Spleen (tissue), 11 donors: Measurements from ENCODE around the gene ALDOA. TPM values are rescaled to one million over a fixed set of nuclear protein-coding genes. Genes with fewer than 3 reads are reported as not detected.

Source experiments
- DNase-seq: peaks from one replicate; pipeline ENCODE4 v3.0.0-alpha.2; 2020
- H3K27ac ChIP-seq, 8 donors: fragments of 200-600 bp; sonication (generic) in 7 of 8; 1 replicate in 4 of 8; 2 replicates in 4 of 8; pipeline versions ENCODE4 v1.5.0 to v1.8.0; 2016 to 2021; ENCODE audit warnings: inconsistent platforms in 4 of 8, mild to moderate bottlenecking in 4 of 8, moderate library complexity in 1 of 8
- H3K27me3 ChIP-seq, 7 donors: fragments of 200-600 bp; sonication (generic) in 6 of 7; replicated peaks in 1 of 7; 1 replicate in 4 of 7; 2 replicates in 3 of 7; pipeline versions ENCODE4 v1.5.0 to v1.8.0; 2016 to 2021; ENCODE audit warnings: inconsistent platforms in 3 of 7, mild to moderate bottlenecking in 1 of 7
- H3K36me3 ChIP-seq, 6 donors: fragments of 200-600 bp; sonication (generic) in 5 of 6; 1 replicate in 4 of 6; 2 replicates in 2 of 6; pipeline versions ENCODE4 v1.5.0 to v1.8.0; 2016 to 2021; ENCODE audit warnings: inconsistent platforms in 2 of 6
- H3K4me1 ChIP-seq, 6 donors: fragments of 200-600 bp; sonication (generic) in 5 of 6; 1 replicate in 3 of 6; 2 replicates in 3 of 6; pipeline versions ENCODE4 v1.5.0 to v1.8.0; 2016 to 2021; ENCODE audit warnings: inconsistent platforms in 3 of 6
- H3K4me3 ChIP-seq, 8 donors: fragments of 200-600 bp; sonication (generic) in 7 of 8; 1 replicate in 4 of 8; 2 replicates in 4 of 8; pipeline versions ENCODE4 v1.5.0 to v1.8.0; 2016 to 2021; ENCODE audit warnings: inconsistent platforms in 4 of 8, mild to moderate bottlenecking in 4 of 8, moderate library complexity in 2 of 8
- H3K9me3 ChIP-seq, 8 donors: fragments of 200-600 bp; sonication (generic) in 7 of 8; 1 replicate in 4 of 8; 2 replicates in 4 of 8; pipeline versions ENCODE4 v1.5.0 to v1.8.0; 2016 to 2021; ENCODE audit warnings: inconsistent platforms in 4 of 8
- CTCF ChIP-seq, 11 experiments: fragments of 200-600 bp in 7 of 11; fragments of 450-650 bp in 4 of 11; sonication (generic) in 4 of 11; IDR thresholded peaks in 8 of 11; conservative IDR thresholded peaks in 3 of 11; 1 replicate in 7 of 11; 2 replicates in 4 of 11; pipeline versions ENCODE4 v1.4.0 to v1.8.0; 2016 to 2021; ENCODE audit warnings: antibody characterized with exemption in 11 of 11, inconsistent platforms in 4 of 11, mild to moderate bottlenecking in 1 of 11
- POLR2A ChIP-seq, 3 donors: fragments of 450-650 bp; IDR thresholded peaks; one replicate each; pipeline ENCODE4 v1.5.1; 2017; ENCODE audit warnings: antibody characterized with exemption in 3 of 3, mild to moderate bottlenecking in 1 of 3
- POLR2AphosphoS5 ChIP-seq, 3 donors: sonication (generic); formaldehyde crosslinking; IDR thresholded peaks; one replicate each; pipeline ENCODE4 v1.5.1; 2017; ENCODE audit warnings: antibody characterized with exemption in 3 of 3
- WGBS, 5 donors: extraction: QIAGEN DNeasy Blood & Tissue Kit in 3 of 5; methylation state at CpG; one replicate each; pipeline versions ENCODE4 v1.1.5 to v1.1.7; 2013 to 2018; 5-methylcytosine and 5-hydroxymethylcytosine counted together
- intact Hi-C: fragments of 100-400 bp; cut with DNase I; formaldehyde crosslinking; loops from one replicate; pipeline ENCODE4 v1.15.0; 2023; ENCODE audit warnings: low total_unique reads
- polyA plus RNA-seq, 3 donors: library from polyadenylated mRNA; stranded (reverse); fragments of 200-250 nt; gene quantifications; one replicate each; pipeline ENCODE4 v1.2.1, GENCODE V29; 2013
- total RNA-seq, 7 donors: library from RNA; depleted of rRNA in 3 of 7; stranded (reverse); fragments of >200 nt in 3 of 7; fragmentation: NEBNext Ultra II Directional in 4 of 7; extraction: Animal tissue kit (Norgen Biotek cat#: 25700) in 4 of 7; gene quantifications; one replicate each; pipeline versions ENCODE4 v1.1.0 to v1.2.1, GENCODE V29; 2016 to 2021
- donor health status: healthy with polysubstance abuse.
- donor health status: DM: no; HTN: no; CAD: no; lungs with moderate emphysema.
- donor health status: DM: no; HTN: no; CAD: no.
- donor health status: Bipolar disorder and iron deficiency.
- donor health status: healthy.
- donor health status: DM: no; HTN: no; CAD: no.
- donor health status: DM: yes; HTN: yes; CAD: no.

The ALDOA gene
- total and polyA plus RNA-seq, 10 donors, result 424 to 880 (median 598) TPM

- WGBS, 5 donors, result 62 to 89% (median 79%) methylated on average over 3 to 11 of the region's 11 CpGs
- peak; percentile 84 for DNase-seq
- Histone ChIP-seq H3K4me1 (peaks cover 33 to 68% (median 60%) of the 10 kb centered on the region in 6 donors), H3K9me3 (peaks cover 5 to 34% (median 32%) of the 10 kb centered on the region in 8 donors), H3K36me3 (peaks cover 0 to 25% (median 15%) of the 10 kb centered on the region in 6 donors), H3K27ac (peak overlapping the region; percentile 91 to 98 (median 97)), H3K4me3 (peak overlapping the region; percentile 39 to 84 (median 71)), H3K27me3 (no peaks in the 10 kb centered on the region)
- TF ChIP-seq POLR2AphosphoS5 (IDR thresholded peaks at IDR 0.05) (peak in 1 of 3 donors; percentile 5), CTCF (IDR thresholded peaks at IDR 0.05 in 8 of 11, conservative IDR thresholded peaks at IDR 0.05 in 3 of 11) (no peak)
- intact Hi-C loops, result no loop called here
Observed at GRCh38 chr16:30094541-30095165, 29.1 kb downstream of the ALDOA start.

DNA sequence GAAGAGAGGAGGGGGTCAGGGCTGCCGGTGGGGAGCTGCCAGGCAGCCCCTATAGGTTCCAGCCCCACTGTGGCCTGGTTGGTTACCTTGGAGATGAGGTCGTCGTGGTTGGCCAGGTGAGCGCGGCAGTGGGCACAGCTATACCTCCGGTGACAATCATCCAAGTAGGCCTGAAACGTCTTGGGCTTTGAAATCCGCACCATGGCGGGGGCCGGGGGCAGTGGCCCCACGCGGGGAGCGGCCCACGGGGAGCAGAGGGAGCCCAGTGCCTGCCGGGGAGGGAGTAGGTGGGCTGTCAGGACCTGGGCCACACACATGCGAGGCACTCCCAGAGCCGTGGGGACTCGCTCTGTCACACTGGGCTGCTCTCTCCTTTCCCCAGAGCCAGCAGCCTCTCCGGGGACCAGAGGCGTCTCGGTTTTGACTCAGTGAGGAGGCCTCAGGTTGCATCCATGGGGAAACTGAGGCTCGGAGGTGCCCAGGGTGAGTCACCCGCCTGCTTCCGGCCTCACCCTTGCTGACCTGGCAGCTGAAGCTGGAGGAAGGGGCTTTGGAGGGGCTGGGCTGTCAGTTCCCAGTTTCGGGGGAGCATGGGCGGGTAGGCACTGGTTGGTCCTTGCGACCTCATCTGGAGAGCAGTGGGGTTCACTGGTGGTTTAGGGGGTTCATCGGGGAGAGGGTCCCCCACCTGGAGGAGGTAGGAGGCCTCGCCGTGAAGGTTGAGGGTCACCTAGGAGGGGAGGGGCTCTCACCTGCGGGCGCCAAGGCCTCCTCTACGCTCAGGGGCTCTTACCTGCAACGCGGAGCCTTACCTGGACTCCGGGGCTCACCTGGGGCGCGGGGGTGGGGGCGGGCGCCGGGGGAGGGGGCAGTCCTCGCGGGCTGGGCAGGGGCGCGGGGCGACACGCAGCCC is 29.9 kb downstream of the ALDOA start:
- Histone ChIP-seq H3K27ac (peak overlapping the region; percentile 91 to 98 (median 97)), H3K36me3 (peaks cover 0 to 25% (median 15%) of the 10 kb centered on the region in 6 donors), H3K4me3 (peak overlapping the region; percentile 39 to 84 (median 71)), H3K4me1 (peaks cover 33 to 60% (median 56%) of the 10 kb centered on the region in 6 donors), H3K27me3 (no peaks in the 10 kb centered on the region), H3K9me3 (peaks cover 5 to 41% (median 36%) of the 10 kb centered on the region in 8 donors)
- 12 to 23% (median 14%) methylated on average over 17 to 47 of the region's 47 CpGs for WGBS, 5 donors
- intact Hi-C loops, result no loop called here
- peak; percentile 87 for DNase-seq
- no peak for TF ChIP-seq CTCF (IDR thresholded peaks at IDR 0.05 in 8 of 11, conservative IDR thresholded peaks at IDR 0.05 in 3 of 11)
- TF ChIP-seq POLR2AphosphoS5 (IDR thresholded peaks at IDR 0.05), result peak in 1 of 3 donors; percentile 24
- TF ChIP-seq POLR2A (IDR thresholded peaks at IDR 0.05), result no peak

DNA sequence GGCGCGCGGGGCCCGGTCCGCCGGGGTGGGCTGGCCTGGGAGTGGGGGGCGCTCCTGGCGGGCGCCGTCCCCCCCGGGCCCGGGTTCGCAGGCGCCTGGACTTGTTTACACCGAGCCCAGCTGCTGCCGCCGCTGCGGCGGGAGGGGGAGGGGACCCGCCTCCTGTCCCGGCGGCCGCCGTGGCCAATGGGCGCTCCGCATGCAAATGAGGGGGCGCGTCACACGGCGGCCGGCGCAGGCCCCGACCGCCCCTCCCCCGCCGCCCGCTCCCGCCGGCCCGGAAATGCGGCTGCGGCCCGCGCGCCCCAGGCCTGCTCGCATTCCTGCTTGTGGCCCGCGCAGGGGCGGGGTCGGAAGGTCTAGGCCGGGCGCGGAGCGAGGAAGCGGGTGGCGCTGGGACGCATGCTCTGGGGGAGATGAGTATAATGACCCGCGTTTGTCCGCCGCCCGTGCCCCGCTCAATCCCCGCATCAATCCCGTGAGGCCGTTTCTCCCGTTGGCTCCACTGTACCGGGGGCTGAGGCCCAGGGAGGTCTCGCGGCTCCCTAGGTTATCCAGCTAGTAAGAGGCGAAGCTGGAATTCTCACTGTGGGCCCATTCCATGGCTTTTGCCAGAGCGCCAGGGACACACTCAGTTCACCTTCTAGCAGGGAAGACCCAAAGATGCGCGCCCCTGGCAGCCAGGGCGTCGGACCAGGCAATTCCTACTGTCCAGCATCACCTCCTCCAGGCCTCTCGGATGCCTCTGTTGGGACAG is 30.7 kb downstream of the ALDOA start, which contains the start of gene YPEL3:
Gene YPEL3 (minus strand): TSS at position 109 of the 757 bp plus-strand sequence. CDS start 731 bp downstream, outside the sequence.
- Histone ChIP-seq H3K4me1 (peaks cover 29 to 51% (median 48%) of the 10 kb centered on the region in 6 donors), H3K4me3 (peak within 1 kb of the TSS; percentile 39 to 84 (median 71)), H3K36me3 (peaks cover 0 to 25% (median 15%) of the 10 kb centered on the region in 6 donors), H3K27ac (peak within 1 kb of the TSS; percentile 91 to 98 (median 97)), H3K9me3 (peaks cover 5 to 50% (median 36%) of the 10 kb centered on the region in 8 donors), H3K27me3 (no peaks in the 10 kb centered on the region)
- intact Hi-C loops, result no loop called here
- DNase-seq, result peak; percentile 98
- 10 to 33% (median 14%) methylated on average over 22 to 77 of the region's 77 CpGs for WGBS, 5 donors
- TF ChIP-seq CTCF (IDR thresholded peaks at IDR 0.05 in 8 of 11, conservative IDR thresholded peaks at IDR 0.05 in 3 of 11) (no peak), POLR2AphosphoS5 (IDR thresholded peaks at IDR 0.05) (peak; percentile 75 to 89 (median 87)), POLR2A (IDR thresholded peaks at IDR 0.05) (peak in 2 of 3 donors; percentile 21 to 72)
